CD4-positive, alpha-beta memory T cell (primary cell): Measurements from ENCODE around the gene MFSD6L. TPM values are rescaled to one million over a fixed set of nuclear protein-coding genes. Genes with fewer than 3 reads are reported as not detected.

ENCODE experiments used
- CTCF ChIA-PET: fragments of 350-600 bp; sonication (Branson Sonifier 250); formaldehyde crosslinking; loops from one replicate; lab custom pipeline; 2021; ENCODE audit warnings: inconsistent platforms; ENCODE audit not compliant: partially characterized antibody; lab: Charles Lee
- POLR2A ChIA-PET: fragments of 350-600 bp; sonication (Branson Sonifier 250); formaldehyde crosslinking; loops from one replicate; lab custom pipeline; 2021; ENCODE audit not compliant: partially characterized antibody; lab: Charles Lee
- DNase-seq, 5 donors: peaks; one replicate each; pipeline versions ENCODE4 v3.0.0 to v3.0.0-alpha.2; 2020 to 2022; ENCODE audit warnings: mixed read lengths in 1 of 5
- H3K27ac ChIP-seq: one replicate; pipeline ENCODE4 v1.7.0; 2013; ENCODE audit warnings: low read depth, low read length
- H3K27me3 ChIP-seq: 2 replicates; pipeline ENCODE4 v1.7.0; 2013; ENCODE audit warnings: mild to moderate bottlenecking, low read length, moderate library complexity; ENCODE audit not compliant: insufficient read depth
- H3K36me3 ChIP-seq: 2 replicates; pipeline ENCODE4 v1.7.0; 2013; ENCODE audit warnings: mild to moderate bottlenecking, low read length, moderate library complexity; ENCODE audit not compliant: insufficient read depth
- H3K4me1 ChIP-seq: 2 replicates; pipeline ENCODE4 v1.7.0; 2013; ENCODE audit warnings: mild to moderate bottlenecking, low read length, moderate library complexity; ENCODE audit not compliant: insufficient read depth
- H3K4me3 ChIP-seq, 2 donors: one replicate each; pipeline ENCODE4 v1.7.0; 2013; ENCODE audit warnings: low read length in 2 of 2, mild to moderate bottlenecking in 1 of 2
- H3K9me3 ChIP-seq, 2 donors: one replicate each; pipeline ENCODE4 v1.7.0; 2013; ENCODE audit warnings: low read length in 2 of 2, control low read depth in 1 of 2; ENCODE audit not compliant: control insufficient read depth in 1 of 2
- H3K27ac Mint-ChIP-seq, 7 donors: one replicate each; pipeline ENCODE4 v1.8.0; 2020 to 2021; ENCODE audit warnings: mixed read lengths in 7 of 7, mild to moderate bottlenecking in 6 of 7, inconsistent platforms in 3 of 7, moderate library complexity in 3 of 7
- H3K27me3 Mint-ChIP-seq, 2 donors: one replicate each; pipeline ENCODE4 v1.8.0; 2020 to 2021; ENCODE audit warnings: mixed read lengths in 2 of 2
- H3K36me3 Mint-ChIP-seq, 2 donors: one replicate each; pipeline ENCODE4 v1.8.0; 2020 to 2021; ENCODE audit warnings: mixed read lengths in 2 of 2, inconsistent platforms in 1 of 2, mild to moderate bottlenecking in 1 of 2
- H3K4me1 Mint-ChIP-seq, 4 donors: one replicate each; pipeline ENCODE4 v1.8.0; 2020 to 2021; ENCODE audit warnings: mixed read lengths in 4 of 4, mild to moderate bottlenecking in 1 of 4
- H3K4me3 Mint-ChIP-seq, 8 donors: one replicate each; pipeline ENCODE4 v1.8.0; 2020 to 2021; ENCODE audit warnings: mixed read lengths in 8 of 8, mild to moderate bottlenecking in 7 of 8, moderate library complexity in 6 of 8, inconsistent platforms in 3 of 8
- H3K9me3 Mint-ChIP-seq, 8 donors: one replicate each; pipeline ENCODE4 v1.8.0; 2020 to 2021; ENCODE audit warnings: mixed read lengths in 8 of 8, mild to moderate bottlenecking in 5 of 8, inconsistent platforms in 3 of 8, moderate library complexity in 1 of 8
- intact Hi-C: fragments of 100-400 bp; cut with micrococcal nuclease; formaldehyde crosslinking; loops from one replicate; pipeline ENCODE4 v1.15.1; 2023
- polyA plus RNA-seq, 2 donors: library from polyadenylated mRNA; unstranded; fragments of 300-500 nt; fragmentation: Illumina TruSeq; gene quantifications; one replicate each; pipeline ENCODE4 v1.2.3, GENCODE V29; 2021
- total RNA-seq, 2 experiments: library from RNA; stranded (reverse); gene quantifications; one replicate each; pipeline ENCODE4 v1.2.3, GENCODE V29; 2021

The MFSD6L gene
- total and polyA plus RNA-seq, 4 experiments from 2014 or later, result 0.14 TPM; not detected in 3

DNA sequence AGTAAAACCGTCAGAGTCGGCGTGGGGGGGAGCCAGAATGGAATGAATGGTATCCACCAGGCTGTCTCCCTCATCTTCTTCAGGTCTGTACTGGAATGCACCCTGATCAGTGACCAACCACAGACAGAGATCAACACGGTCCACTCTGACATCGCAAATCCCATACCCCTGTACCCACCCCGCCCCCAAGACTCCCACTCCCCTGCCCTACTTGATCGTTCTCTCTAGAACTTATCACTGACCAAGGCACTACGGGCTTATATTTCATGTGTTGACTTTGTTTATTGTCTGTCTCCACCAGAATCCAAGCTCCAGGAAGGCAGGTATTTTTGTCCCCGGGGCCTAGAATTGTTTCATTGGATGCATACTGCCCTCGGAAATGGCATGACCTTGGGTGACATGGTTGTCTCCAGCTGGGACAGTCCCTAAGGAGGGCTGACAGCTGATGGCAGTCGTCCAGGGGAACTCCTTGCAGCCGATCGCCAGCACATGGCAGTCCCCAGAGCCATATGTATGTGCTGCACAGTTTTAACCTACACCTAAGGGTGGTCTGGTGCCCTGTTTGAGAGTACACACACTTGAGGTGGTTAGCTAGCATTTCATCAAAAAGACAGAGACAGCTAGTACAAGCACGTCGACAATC, 526 bp upstream of the MFSD6L start:
- DNase-seq, result no peak
- Histone ChIP-seq H3K4me1 (no peaks in the 10 kb centered on the region), H3K27ac (no peak overlapping the region), H3K36me3 (no peaks in the 10 kb centered on the region), H3K9me3 (no peaks in the 10 kb centered on the region), H3K4me3 (no peak overlapping the region), H3K27me3 (no peaks in the 10 kb centered on the region)
- Mint-ChIP-seq H3K27me3 (peaks cover 0 to 3% of the 10 kb centered on the region in 2 donors), H3K4me1 (no peaks in the 10 kb centered on the region), H3K27ac (no peak overlapping the region), H3K9me3 (no peaks in the 10 kb centered on the region), H3K4me3 (no peak overlapping the region), H3K36me3 (no peaks in the 10 kb centered on the region)
- intact Hi-C loops, result no loop called here
- CTCF ChIA-PET, result interaction anchor here (1.0 to 2.7 kb wide), 4 partner anchors 14 to 198 kb away, joined by 3 to 10 read pairs (median 6); no protein-coding TSS in a partner anchor
- POLR2A ChIA-PET, result no interaction called here

DNA sequence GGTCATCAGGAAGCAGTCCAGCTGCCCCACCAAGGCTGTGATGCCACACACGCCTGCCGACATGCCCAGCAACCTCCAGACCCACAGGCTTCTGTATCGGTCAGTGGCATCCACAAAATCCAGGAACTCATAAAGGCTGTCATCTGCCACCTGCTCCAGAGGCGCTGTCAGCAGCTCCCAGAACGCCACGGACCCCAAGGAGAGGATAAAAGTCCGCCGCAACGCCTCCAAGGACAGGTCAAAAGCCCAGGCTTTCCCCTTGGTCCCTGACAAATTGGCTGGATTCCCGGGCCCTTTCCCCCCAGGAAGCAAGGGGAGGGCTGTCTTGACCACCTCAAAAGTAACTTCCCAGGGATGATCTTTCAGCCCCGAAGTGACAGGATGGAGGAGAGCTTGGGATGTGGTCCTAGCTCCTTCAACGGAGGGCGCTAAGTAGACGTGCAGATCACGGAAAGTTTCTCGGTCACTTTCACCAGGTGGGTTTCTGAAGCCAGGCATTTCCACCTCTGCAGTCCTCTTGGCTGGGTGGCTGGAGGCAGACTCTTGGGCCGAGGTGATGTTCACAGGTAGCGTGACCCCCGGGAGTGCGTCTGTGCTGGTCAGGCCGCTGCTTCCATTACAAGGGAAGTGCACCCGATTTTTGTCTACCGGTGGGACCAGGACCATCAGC, 854 bp downstream of the MFSD6L start:
- CTCF ChIA-PET, result interaction anchor here (1.5 to 2.7 kb wide), 2 partner anchors 13 to 200 kb away, joined by 8 to 10 read pairs; no protein-coding TSS in a partner anchor

DNA sequence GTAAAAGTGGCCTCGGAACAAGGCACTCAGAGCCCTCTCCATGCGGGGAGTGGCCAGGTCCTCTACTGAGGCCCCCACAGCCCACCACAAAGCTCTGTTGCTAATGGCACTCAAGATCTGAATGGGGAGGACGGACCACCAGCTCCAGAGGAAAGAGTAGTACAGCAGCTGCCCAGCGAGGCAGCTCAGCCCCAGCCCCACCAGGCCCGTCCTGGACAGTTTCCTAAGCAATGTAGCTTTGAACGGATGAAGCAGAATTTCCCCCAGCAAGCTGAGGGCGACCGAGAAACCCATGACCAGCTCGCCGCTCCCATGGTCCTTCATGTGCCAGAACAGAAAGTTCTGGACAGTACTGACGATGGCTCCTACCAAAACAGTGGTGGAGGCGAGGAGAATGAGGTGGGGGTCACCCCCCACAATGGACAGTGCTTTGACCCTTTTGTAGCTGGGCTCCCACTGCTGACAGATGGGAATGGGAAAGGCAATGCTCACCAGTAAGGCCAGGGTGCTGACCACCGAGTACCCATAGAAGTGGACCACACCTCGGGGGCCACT, 1.5 kb downstream of the MFSD6L start:
- Histone ChIP-seq H3K27ac (no peak overlapping the region), H3K27me3 (no peaks in the 10 kb centered on the region), H3K4me1 (no peaks in the 10 kb centered on the region), H3K36me3 (no peaks in the 10 kb centered on the region), H3K4me3 (no peak overlapping the region), H3K9me3 (no peaks in the 10 kb centered on the region)
- intact Hi-C loops, result no loop called here
- peaks cover 0 to 3% of the 10 kb centered on the region in 2 donors for H3K27me3 Mint-ChIP-seq
- DNase-seq, result no peak
- POLR2A ChIA-PET, result no interaction called here
- no peaks in the 10 kb centered on the region for H3K9me3 Mint-ChIP-seq
- H3K4me1 Mint-ChIP-seq, result no peaks in the 10 kb centered on the region
- H3K27ac Mint-ChIP-seq, result peak overlapping the region in 1 of 7 donors; percentile 7
- peak overlapping the region in 1 of 8 donors; percentile 20 for H3K4me3 Mint-ChIP-seq
- CTCF ChIA-PET, result interaction anchor here (1.5 kb wide), 1 partner anchor 12 kb away, joined by 8 read pairs; no protein-coding TSS in a partner anchor
- H3K36me3 Mint-ChIP-seq, result no peaks in the 10 kb centered on the region

More for the DNA sequence above, 854 bp downstream of the MFSD6L start:
- Histone ChIP-seq H3K9me3 (no peaks in the 10 kb centered on the region), H3K4me1 (no peaks in the 10 kb centered on the region), H3K27me3 (no peaks in the 10 kb centered on the region), H3K36me3 (no peaks in the 10 kb centered on the region), H3K4me3 (no peak overlapping the region), H3K27ac (no peak overlapping the region)
- Mint-ChIP-seq H3K36me3 (no peaks in the 10 kb centered on the region), H3K4me3 (no peak overlapping the region), H3K27me3 (peaks cover 0 to 3% of the 10 kb centered on the region in 2 donors), H3K9me3 (no peaks in the 10 kb centered on the region), H3K4me1 (no peaks in the 10 kb centered on the region), H3K27ac (no peak overlapping the region)
- DNase-seq, result no peak
- POLR2A ChIA-PET, result no interaction called here
- intact Hi-C loops, result no loop called here

DNA sequence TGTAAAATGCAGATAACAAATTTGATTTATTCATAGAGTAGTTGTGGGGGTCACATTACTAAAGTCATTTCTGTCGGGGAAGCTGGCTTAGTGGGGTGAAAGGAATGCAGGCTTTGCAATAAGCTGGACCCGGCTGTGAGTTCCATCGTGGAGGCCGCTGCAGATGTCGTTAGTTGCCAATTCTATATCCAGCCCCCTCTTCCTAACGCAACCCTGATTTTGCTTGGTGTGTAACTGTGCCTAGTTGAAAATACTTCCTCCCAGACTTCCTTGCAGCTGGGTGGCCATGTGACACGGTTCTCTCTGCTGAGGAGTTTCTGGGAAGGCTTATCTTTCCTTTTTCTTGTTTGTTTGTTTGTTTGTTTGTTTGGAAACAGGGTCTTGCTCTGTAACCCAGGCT, 4.5 kb downstream of the MFSD6L start:
- Histone ChIP-seq H3K4me3 (no peak overlapping the region), H3K27me3 (no peaks in the 10 kb centered on the region), H3K36me3 (no peaks in the 10 kb centered on the region), H3K4me1 (no peaks in the 10 kb centered on the region), H3K9me3 (no peaks in the 10 kb centered on the region), H3K27ac (no peak overlapping the region)
- no peak overlapping the region for H3K27ac Mint-ChIP-seq
- no peaks in the 10 kb centered on the region for H3K36me3 Mint-ChIP-seq
- no peak for DNase-seq
- H3K4me1 Mint-ChIP-seq, result no peaks in the 10 kb centered on the region
- peaks cover 2 to 5% of the 10 kb centered on the region in 2 donors for H3K27me3 Mint-ChIP-seq
- POLR2A ChIA-PET, result no interaction called here
- intact Hi-C loops, result no loop called here
- no peak overlapping the region for H3K4me3 Mint-ChIP-seq
- CTCF ChIA-PET, result interaction anchor here (1.5 kb wide), 1 partner anchor 9 kb away, joined by 11 read pairs; no protein-coding TSS in a partner anchor
- peaks cover 0 to 10% (median 5%) of the 10 kb centered on the region in 8 donors for H3K9me3 Mint-ChIP-seq

DNA sequence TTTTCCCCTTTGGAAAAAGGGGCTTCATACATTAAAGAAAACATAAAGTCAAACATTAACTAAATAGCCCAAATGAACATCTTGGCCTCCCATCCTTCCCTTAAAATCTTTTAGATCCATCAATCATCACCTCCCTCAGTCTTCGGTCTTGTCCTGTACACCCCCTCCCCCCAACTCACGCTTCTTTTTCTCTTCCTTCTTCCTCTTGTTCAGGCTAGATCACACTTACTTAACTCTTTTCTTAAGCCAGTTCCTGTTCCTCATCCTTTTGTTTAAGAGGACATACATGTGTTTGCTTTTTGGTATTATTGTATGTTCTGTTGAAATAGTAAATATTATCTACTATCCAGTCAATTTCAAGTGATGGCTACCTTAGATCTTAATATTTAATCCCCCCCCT, 5.5 kb downstream of the MFSD6L start:
- Mint-ChIP-seq H3K36me3 (no peaks in the 10 kb centered on the region), H3K4me1 (no peaks in the 10 kb centered on the region), H3K9me3 (peaks cover 0 to 10% (median 5%) of the 10 kb centered on the region in 8 donors), H3K4me3 (no peak overlapping the region), H3K27me3 (peaks cover 2 to 6% of the 10 kb centered on the region in 2 donors), H3K27ac (no peak overlapping the region)
- Histone ChIP-seq H3K27me3 (no peaks in the 10 kb centered on the region), H3K27ac (no peak overlapping the region), H3K36me3 (no peaks in the 10 kb centered on the region), H3K9me3 (no peaks in the 10 kb centered on the region), H3K4me3 (no peak overlapping the region), H3K4me1 (no peaks in the 10 kb centered on the region)
- POLR2A ChIA-PET, result no interaction called here
- no peak for DNase-seq
- CTCF ChIA-PET, result interaction anchor here (1.5 kb wide), 1 partner anchor 8 kb away, joined by 11 read pairs; no protein-coding TSS in a partner anchor
- intact Hi-C loops, result no loop called here

DNA sequence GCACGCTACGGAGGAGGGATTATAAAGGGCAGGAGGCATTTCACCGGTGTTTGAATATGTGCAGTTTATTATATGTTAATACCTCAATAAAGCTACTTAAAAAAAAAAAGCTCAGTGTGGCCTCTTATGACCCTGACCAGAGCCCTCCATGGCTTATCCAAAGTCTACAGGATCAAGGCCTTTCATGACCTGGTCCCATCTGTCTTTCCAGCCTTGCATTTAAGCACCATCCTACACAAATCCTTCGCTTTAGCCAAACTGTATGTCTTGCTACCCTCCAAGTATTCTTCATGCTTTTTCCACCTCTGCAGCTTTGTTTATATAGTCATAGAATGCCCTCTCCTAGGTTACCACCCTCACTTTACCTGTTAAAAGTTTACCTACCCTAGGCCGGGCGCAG, 6.5 kb downstream of the MFSD6L start:
- H3K36me3 ChIP-seq, result no peaks in the 10 kb centered on the region
- ChIA-PET CTCF (interaction anchor here (0.6 kb wide), 1 partner anchor 25 kb away, joined by 3 read pairs; no protein-coding TSS in a partner anchor), POLR2A (no interaction called here)
- intact Hi-C loops, result no loop called here
- no peak for DNase-seq
- Mint-ChIP-seq H3K27ac (no peak overlapping the region), H3K36me3 (no peaks in the 10 kb centered on the region), H3K9me3 (peaks cover 0 to 10% (median 5%) of the 10 kb centered on the region in 8 donors), H3K27me3 (peaks cover 2 to 6% of the 10 kb centered on the region in 2 donors), H3K4me1 (no peaks in the 10 kb centered on the region), H3K4me3 (no peak overlapping the region)
- H3K4me1 ChIP-seq, result no peaks in the 10 kb centered on the region
- H3K27me3 ChIP-seq, result no peaks in the 10 kb centered on the region
- no peak overlapping the region for H3K4me3 ChIP-seq
- H3K9me3 ChIP-seq, result no peaks in the 10 kb centered on the region
- no peak overlapping the region for H3K27ac ChIP-seq

DNA sequence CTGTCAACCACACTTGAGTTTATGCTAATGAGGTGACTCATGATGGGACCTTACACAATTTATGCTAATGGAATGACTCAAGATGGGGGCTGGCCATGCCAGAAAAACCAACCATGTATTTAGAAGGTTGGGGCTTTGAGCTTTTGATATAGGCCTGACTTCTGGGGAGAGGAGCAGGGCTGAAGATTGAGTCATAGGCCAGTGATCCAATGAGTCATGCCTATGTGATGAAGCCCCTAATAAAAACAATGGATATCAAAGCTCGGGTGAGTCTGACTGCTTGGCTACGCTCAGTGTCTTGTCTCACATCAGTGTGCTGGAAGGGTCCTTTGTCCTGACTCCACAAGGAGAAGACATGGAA, 7.3 kb downstream of the MFSD6L start:
- POLR2A ChIA-PET, result no interaction called here
- Mint-ChIP-seq H3K9me3 (peaks cover 0 to 10% (median 5%) of the 10 kb centered on the region in 8 donors), H3K4me1 (no peaks in the 10 kb centered on the region), H3K27ac (no peak overlapping the region), H3K4me3 (no peak overlapping the region), H3K36me3 (no peaks in the 10 kb centered on the region), H3K27me3 (peaks cover 2 to 6% of the 10 kb centered on the region in 2 donors)
- H3K27me3 ChIP-seq, result no peaks in the 10 kb centered on the region
- intact Hi-C loops, result no loop called here
- no peak for DNase-seq
- H3K4me3 ChIP-seq, result no peak overlapping the region
- CTCF ChIA-PET, result interaction anchor here (0.6 kb wide), 1 partner anchor 26 kb away, joined by 3 read pairs; no protein-coding TSS in a partner anchor
- no peaks in the 10 kb centered on the region for H3K9me3 ChIP-seq
- no peak overlapping the region for H3K27ac ChIP-seq
- no peaks in the 10 kb centered on the region for H3K4me1 ChIP-seq
- no peaks in the 10 kb centered on the region for H3K36me3 ChIP-seq
